Naive thymus-derived CD4-positive, alpha-beta T cell (primary cell): Measurements from ENCODE around the gene RNF169. TPM values are rescaled to one million over a fixed set of nuclear protein-coding genes. Genes with fewer than 3 reads are reported as not detected.

Source experiments
- ATAC-seq: fragments of 150-1000 bp; cut with Tn5 transposase; 2 replicates; pipeline ENCODE4 v1.10.0; 2021; ENCODE audit warnings: mild to moderate bottlenecking, moderate library complexity
- CTCF ChIA-PET: fragments of 350-600 bp; sonication (Branson Sonifier 250); formaldehyde crosslinking; loops from one replicate; lab custom pipeline; 2021; ENCODE audit warnings: antibody characterized with exemption; lab: Charles Lee
- POLR2A ChIA-PET: fragments of 350-600 bp; sonication (Branson Sonifier 250); formaldehyde crosslinking; loops from one replicate; lab custom pipeline; 2021; ENCODE audit warnings: antibody characterized with exemption, inconsistent platforms; lab: Charles Lee
- DNase-seq, 9 donors: peaks; one replicate each; pipeline versions ENCODE4 v3.0.0 to v3.0.0-alpha.2; 2020 to 2022; ENCODE audit warnings: mixed read lengths in 1 of 9
- H3K27ac ChIP-seq: one replicate; pipeline ENCODE4 v1.7.0; 2013; ENCODE audit warnings: mild to moderate bottlenecking, low read depth, low read length, moderate library complexity
- H3K27me3 ChIP-seq, 2 donors: one replicate each; pipeline ENCODE4 v1.7.0; 2013; ENCODE audit warnings: low read length in 2 of 2, mild to moderate bottlenecking in 2 of 2, moderate library complexity in 2 of 2; ENCODE audit not compliant: control insufficient read depth in 2 of 2, insufficient read depth in 2 of 2
- H3K36me3 ChIP-seq, 3 experiments: 1 replicate in 2 of 3; 2 replicates in 1 of 3; pipeline ENCODE4 v1.7.0; 2013; ENCODE audit warnings: low read length in 3 of 3, mild to moderate bottlenecking in 3 of 3, moderate library complexity in 1 of 3; ENCODE audit not compliant: insufficient read depth in 3 of 3, control insufficient read depth in 2 of 3
- H3K4me1 ChIP-seq, 2 donors: one replicate each; pipeline ENCODE4 v1.7.0; 2013; ENCODE audit warnings: low read length in 2 of 2, mild to moderate bottlenecking in 2 of 2, moderate library complexity in 1 of 2; ENCODE audit not compliant: control insufficient read depth in 2 of 2, insufficient read depth in 2 of 2
- H3K4me3 ChIP-seq: 2 replicates; pipeline ENCODE4 v1.7.0; 2013; ENCODE audit warnings: mild to moderate bottlenecking, low read length
- H3K9me3 ChIP-seq, 3 experiments: 1 replicate in 2 of 3; 2 replicates in 1 of 3; pipeline ENCODE4 v1.7.0; 2013; ENCODE audit warnings: low read length in 3 of 3; ENCODE audit not compliant: control insufficient read depth in 2 of 3
- H3K27ac Mint-ChIP-seq, 9 donors: one replicate each; pipeline ENCODE4 v1.8.0; 2020 to 2022; ENCODE audit warnings: mixed read lengths in 9 of 9, mild to moderate bottlenecking in 8 of 9, moderate library complexity in 5 of 9, inconsistent platforms in 2 of 9
- H3K27me3 Mint-ChIP-seq, 5 donors: one replicate each; pipeline ENCODE4 v1.8.0; 2021 to 2022; ENCODE audit warnings: mixed read lengths in 5 of 5, mild to moderate bottlenecking in 1 of 5
- H3K36me3 Mint-ChIP-seq, 5 donors: one replicate each; pipeline ENCODE4 v1.8.0; 2020 to 2022; ENCODE audit warnings: mixed read lengths in 5 of 5, mild to moderate bottlenecking in 3 of 5, inconsistent platforms in 1 of 5
- H3K4me1 Mint-ChIP-seq, 7 donors: one replicate each; pipeline ENCODE4 v1.8.0; 2020 to 2022; ENCODE audit warnings: mixed read lengths in 7 of 7, mild to moderate bottlenecking in 3 of 7, inconsistent platforms in 1 of 7
- H3K4me3 Mint-ChIP-seq, 10 donors: one replicate each; pipeline ENCODE4 v1.8.0; 2020 to 2022; ENCODE audit warnings: mild to moderate bottlenecking in 10 of 10, mixed read lengths in 10 of 10, moderate library complexity in 6 of 10, inconsistent platforms in 2 of 10
- H3K9me3 Mint-ChIP-seq, 11 donors: one replicate each; pipeline ENCODE4 v1.8.0; 2020 to 2022; ENCODE audit warnings: mixed read lengths in 11 of 11, mild to moderate bottlenecking in 4 of 11, inconsistent platforms in 1 of 11, moderate library complexity in 1 of 11
- intact Hi-C, 2 donors: fragments of 100-400 bp; cut with micrococcal nuclease; formaldehyde crosslinking; loops; one replicate each; pipeline ENCODE4 v1.15.1; 2023
- polyA plus RNA-seq, 2 donors: library from polyadenylated mRNA; unstranded; fragments of 300-500 nt; fragmentation: Illumina TruSeq; gene quantifications; one replicate each; pipeline ENCODE4 v1.2.3, GENCODE V29; 2021
- total RNA-seq, 6 experiments: library from RNA in 5 of 6; stranded (reverse) in 5 of 6; gene quantifications; 1 replicate in 5 of 6; 2 replicates in 1 of 6; pipeline ENCODE4 v1.2.3 and lab custom pipeline; 2021 to 2026

The RNF169 gene
- total and polyA plus RNA-seq, 7 experiments from 2014 or later, result 1.1 to 25.5 (median 19.0) TPM

GRCh38 chr11:74806267-74806666, 57.6 kb downstream of the RNF169 start:
- H3K4me3 ChIP-seq, result no peak overlapping the region
- DNase-seq, result no peak
- H3K27ac ChIP-seq, result no peak overlapping the region
- H3K27ac Mint-ChIP-seq, result no peak overlapping the region
- no peak overlapping the region for H3K4me3 Mint-ChIP-seq
- no peak for ATAC-seq
- H3K4me1 ChIP-seq, result no peaks in the 10 kb centered on the region
- no peaks in the 10 kb centered on the region for H3K9me3 ChIP-seq
- ChIA-PET CTCF (no interaction called here), POLR2A (no interaction called here)
- peaks cover 0 to 21% (median 6%) of the 10 kb centered on the region in 5 donors for H3K36me3 Mint-ChIP-seq
- peaks cover 9 to 52% (median 30%) of the 10 kb centered on the region in 7 donors for H3K4me1 Mint-ChIP-seq
- no peaks in the 10 kb centered on the region for H3K27me3 ChIP-seq
- intact Hi-C loops, result no loop called here
- H3K9me3 Mint-ChIP-seq, result no peaks in the 10 kb centered on the region
- no peaks in the 10 kb centered on the region for H3K36me3 ChIP-seq
- no peaks in the 10 kb centered on the region for H3K27me3 Mint-ChIP-seq

DNA sequence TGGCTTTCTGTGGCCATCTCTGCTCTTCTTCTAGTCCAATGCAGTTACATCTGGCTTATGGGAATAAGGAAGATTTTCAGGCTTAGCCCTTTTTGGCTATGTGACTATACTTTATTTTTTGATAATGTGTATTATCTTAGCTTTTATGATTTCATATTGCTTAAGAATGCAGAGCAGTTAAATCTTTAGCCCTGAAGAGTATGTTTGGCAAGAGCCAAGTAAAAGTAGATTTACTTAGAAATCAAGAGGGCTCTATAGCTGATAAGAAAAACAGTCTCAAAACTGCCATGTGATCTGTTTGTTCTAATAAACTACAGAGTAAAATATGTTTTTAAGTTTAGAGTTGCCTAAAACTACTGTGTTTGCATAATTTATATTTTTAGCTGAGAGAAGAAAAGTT, 61.2 kb downstream of the RNF169 start:
- H3K27me3 Mint-ChIP-seq, result no peaks in the 10 kb centered on the region
- peaks cover 5 to 26% (median 12%) of the 10 kb centered on the region in 5 donors for H3K36me3 Mint-ChIP-seq
- POLR2A ChIA-PET, result no interaction called here
- peak overlapping the region in 1 of 9 donors; percentile 35 for H3K27ac Mint-ChIP-seq
- H3K4me3 Mint-ChIP-seq, result no peak overlapping the region
- Histone ChIP-seq H3K4me1 (no peaks in the 10 kb centered on the region), H3K9me3 (no peaks in the 10 kb centered on the region), H3K4me3 (no peak overlapping the region), H3K27ac (no peak overlapping the region), H3K36me3 (no peaks in the 10 kb centered on the region), H3K27me3 (no peaks in the 10 kb centered on the region)
- peaks cover 9 to 45% (median 27%) of the 10 kb centered on the region in 7 donors for H3K4me1 Mint-ChIP-seq
- intact Hi-C loops, result no loop called here
- DNase-seq, result no peak
- CTCF ChIA-PET, result no interaction called here
- ATAC-seq, result no peak
- no peaks in the 10 kb centered on the region for H3K9me3 Mint-ChIP-seq

DNA sequence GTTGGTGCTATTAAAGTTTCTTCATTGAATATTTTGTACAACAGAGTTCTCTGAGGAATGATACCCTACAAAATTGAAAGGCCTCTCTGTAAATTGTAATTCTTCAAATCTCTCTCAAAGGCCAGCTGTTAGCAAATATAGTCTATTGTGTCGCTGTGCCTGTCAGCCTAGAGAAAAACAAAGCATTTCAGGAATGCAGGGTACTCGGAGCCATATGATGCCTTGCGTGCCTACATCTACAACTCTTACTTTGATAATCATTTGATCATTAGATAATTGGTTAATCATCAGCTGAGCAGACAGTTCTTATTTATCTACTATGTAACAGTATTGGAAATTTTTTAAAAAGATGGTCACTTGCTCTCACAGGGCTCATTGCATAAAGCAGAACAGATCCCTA, 67.3 kb downstream of the RNF169 start:
- no peak for ATAC-seq
- POLR2A ChIA-PET, result no interaction called here
- intact Hi-C loops, result no loop called here
- Mint-ChIP-seq H3K27ac (peak overlapping the region in 1 of 9 donors; percentile 15), H3K4me1 (peaks cover 31 to 51% (median 40%) of the 10 kb centered on the region in 7 donors), H3K4me3 (no peak overlapping the region), H3K9me3 (peaks cover 0 to 2% (median 0%) of the 10 kb centered on the region in 11 donors), H3K27me3 (no peaks in the 10 kb centered on the region), H3K36me3 (peaks cover 35 to 65% (median 59%) of the 10 kb centered on the region in 5 donors)
- no peak for DNase-seq
- CTCF ChIA-PET, result interaction anchor here (0.7 kb wide), 1 partner anchor 127 kb away, joined by 3 read pairs; no protein-coding TSS in a partner anchor
- Histone ChIP-seq H3K4me1 (peaks cover 0 to 13% of the 10 kb centered on the region in 2 donors), H3K9me3 (no peaks in the 10 kb centered on the region), H3K36me3 (peaks cover 0 to 19% (median 6%) of the 10 kb centered on the region in 3 experiments), H3K4me3 (no peak overlapping the region), H3K27me3 (no peaks in the 10 kb centered on the region), H3K27ac (no peak overlapping the region)

- no peak for DNase-seq
- ChIA-PET POLR2A (no interaction called here), CTCF (no interaction called here)
- Histone ChIP-seq H3K4me1 (peaks cover 0 to 13% of the 10 kb centered on the region in 2 donors), H3K9me3 (no peaks in the 10 kb centered on the region), H3K27me3 (no peaks in the 10 kb centered on the region), H3K4me3 (no peak overlapping the region), H3K27ac (no peak overlapping the region), H3K36me3 (peaks cover 0 to 22% (median 6%) of the 10 kb centered on the region in 3 experiments)
- no peak for ATAC-seq
- Mint-ChIP-seq H3K27ac (peak overlapping the region in 2 of 9 donors; percentile 22 to 29), H3K36me3 (peaks cover 37 to 71% (median 64%) of the 10 kb centered on the region in 5 donors), H3K27me3 (no peaks in the 10 kb centered on the region), H3K4me3 (peak overlapping the region in 1 of 10 donors; percentile 14), H3K9me3 (peaks cover 0 to 2% (median 0%) of the 10 kb centered on the region in 11 donors), H3K4me1 (peaks cover 31 to 53% (median 40%) of the 10 kb centered on the region in 7 donors)
- intact Hi-C loops, result no loop called here
Observed at GRCh38 chr11:74816664-74817063, 68.0 kb downstream of the RNF169 start.

DNA sequence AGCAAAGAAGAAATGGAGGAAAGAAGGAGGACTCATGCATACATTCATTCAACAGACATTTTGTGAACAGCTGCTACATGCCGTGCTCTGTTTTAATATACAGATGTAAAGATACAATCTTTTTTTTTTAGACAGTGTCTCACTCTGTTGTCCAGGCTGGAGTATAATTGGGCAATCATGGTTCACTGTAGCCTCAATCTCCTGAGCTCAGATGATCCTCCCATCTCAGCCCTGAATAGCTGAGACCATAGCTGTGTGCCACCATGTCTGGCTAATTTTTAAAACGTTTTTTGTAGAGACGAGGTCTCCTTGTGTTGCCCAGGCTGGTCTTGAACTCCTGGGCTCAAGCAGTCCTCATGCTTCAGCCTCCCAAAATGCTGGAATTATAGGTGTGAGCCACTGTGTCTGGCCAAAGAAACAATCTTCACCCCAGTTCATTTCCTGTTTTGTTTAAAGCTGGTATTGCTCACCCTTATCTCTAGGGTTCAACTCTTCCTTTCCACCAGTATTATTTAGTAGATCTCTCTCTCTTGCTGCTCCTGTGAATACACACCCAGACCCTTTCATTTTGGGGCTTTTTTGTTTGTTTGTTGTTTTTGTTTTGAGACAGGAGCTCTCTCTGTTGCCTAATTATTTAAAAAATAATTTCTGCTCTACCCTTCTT, 69.8 kb downstream of the RNF169 start:
- no peaks in the 10 kb centered on the region for H3K27me3 Mint-ChIP-seq
- peaks cover 0 to 34% (median 6%) of the 10 kb centered on the region in 3 experiments for H3K36me3 ChIP-seq
- DNase-seq (no peak), ATAC-seq (no peak)
- peak overlapping the region in 2 of 10 donors; percentile 12 to 55 for H3K4me3 Mint-ChIP-seq
- H3K27ac Mint-ChIP-seq, result peak overlapping the region; percentile 1 to 82 (median 56)
- peaks cover 0 to 4% (median 0%) of the 10 kb centered on the region in 11 donors for H3K9me3 Mint-ChIP-seq
- ChIA-PET POLR2A (no interaction called here), CTCF (no interaction called here)
- no peak overlapping the region for H3K4me3 ChIP-seq
- peaks cover 0 to 2% (median 0%) of the 10 kb centered on the region in 3 experiments for H3K9me3 ChIP-seq
- intact Hi-C loops, result no loop called here
- no peaks in the 10 kb centered on the region for H3K27me3 ChIP-seq
- no peak overlapping the region for H3K27ac ChIP-seq
- peaks cover 35 to 77% (median 67%) of the 10 kb centered on the region in 5 donors for H3K36me3 Mint-ChIP-seq
- peaks cover 31 to 52% (median 34%) of the 10 kb centered on the region in 7 donors for H3K4me1 Mint-ChIP-seq
- peaks cover 0 to 13% of the 10 kb centered on the region in 2 donors for H3K4me1 ChIP-seq

DNA sequence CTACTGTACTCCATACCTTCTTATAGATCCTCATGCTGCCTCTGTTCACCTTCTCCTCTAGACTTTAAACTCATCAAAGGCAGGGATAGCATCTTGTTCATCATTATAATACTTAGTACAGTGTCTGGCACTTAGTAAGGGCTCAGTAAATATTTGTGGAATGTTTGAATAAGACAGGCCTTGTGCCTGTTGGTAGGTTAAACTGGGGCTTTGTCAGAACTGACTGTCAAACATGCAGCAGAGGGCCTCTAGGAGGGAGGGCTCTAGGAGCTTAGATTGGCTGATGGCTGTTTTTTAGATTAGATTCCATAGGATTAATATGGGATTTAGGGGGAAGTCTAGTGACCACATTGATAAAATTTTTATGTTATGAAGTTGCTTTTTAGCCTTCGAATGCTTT, 70.8 kb downstream of the RNF169 start:
- intact Hi-C loops, result no loop called here
- no peaks in the 10 kb centered on the region for H3K27me3 Mint-ChIP-seq
- ChIA-PET CTCF (interaction anchor here (0.7 kb wide), 1 partner anchor 30 kb away, joined by 4 read pairs; no protein-coding TSS in a partner anchor), POLR2A (interaction anchor here (0.9 kb wide), 1 partner anchor 71 kb away, joined by 3 read pairs; no protein-coding TSS in a partner anchor)
- Histone ChIP-seq H3K36me3 (peaks cover 0 to 42% (median 6%) of the 10 kb centered on the region in 3 experiments), H3K27me3 (no peaks in the 10 kb centered on the region), H3K27ac (no peak overlapping the region), H3K4me3 (no peak overlapping the region), H3K4me1 (peaks cover 0 to 13% of the 10 kb centered on the region in 2 donors), H3K9me3 (peaks cover 0 to 10% (median 0%) of the 10 kb centered on the region in 3 experiments)
- DNase-seq (no peak), ATAC-seq (no peak)
- peak overlapping the region in 5 of 9 donors; percentile 3 to 71 (median 33) for H3K27ac Mint-ChIP-seq
- H3K9me3 Mint-ChIP-seq, result peaks cover 2 to 12% (median 9%) of the 10 kb centered on the region in 11 donors
- no peak overlapping the region for H3K4me3 Mint-ChIP-seq
- peaks cover 31 to 52% (median 34%) of the 10 kb centered on the region in 7 donors for H3K4me1 Mint-ChIP-seq
- peaks cover 44 to 87% (median 77%) of the 10 kb centered on the region in 5 donors for H3K36me3 Mint-ChIP-seq
